ENCODE data around the gene MAP7D3.

DNA sequence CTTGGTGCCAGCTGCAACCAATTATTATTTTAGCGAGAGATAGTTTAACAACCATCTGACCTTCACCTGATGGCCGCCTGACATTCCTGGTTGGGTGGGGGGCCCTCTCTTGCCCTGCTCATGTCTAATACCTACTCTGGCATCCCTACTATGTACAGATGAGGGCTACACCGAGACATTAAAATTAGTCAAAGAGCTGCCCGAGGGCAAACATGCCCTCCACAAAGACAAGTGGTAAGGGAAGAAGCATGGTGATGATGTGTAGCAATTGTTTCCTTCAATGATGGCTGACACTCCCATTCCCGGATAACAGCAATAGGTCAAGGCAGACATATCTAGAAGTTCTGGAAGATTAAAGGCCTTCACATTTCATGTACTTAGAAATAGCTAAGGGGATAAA is 49.6 kb downstream of the MAP7D3 start:
- TF ChIP-seq EZH2 (IDR thresholded peaks at IDR 0.05; ENCODE audit: low read depth): no peak
- TF ChIP-seq, protein P1, sequence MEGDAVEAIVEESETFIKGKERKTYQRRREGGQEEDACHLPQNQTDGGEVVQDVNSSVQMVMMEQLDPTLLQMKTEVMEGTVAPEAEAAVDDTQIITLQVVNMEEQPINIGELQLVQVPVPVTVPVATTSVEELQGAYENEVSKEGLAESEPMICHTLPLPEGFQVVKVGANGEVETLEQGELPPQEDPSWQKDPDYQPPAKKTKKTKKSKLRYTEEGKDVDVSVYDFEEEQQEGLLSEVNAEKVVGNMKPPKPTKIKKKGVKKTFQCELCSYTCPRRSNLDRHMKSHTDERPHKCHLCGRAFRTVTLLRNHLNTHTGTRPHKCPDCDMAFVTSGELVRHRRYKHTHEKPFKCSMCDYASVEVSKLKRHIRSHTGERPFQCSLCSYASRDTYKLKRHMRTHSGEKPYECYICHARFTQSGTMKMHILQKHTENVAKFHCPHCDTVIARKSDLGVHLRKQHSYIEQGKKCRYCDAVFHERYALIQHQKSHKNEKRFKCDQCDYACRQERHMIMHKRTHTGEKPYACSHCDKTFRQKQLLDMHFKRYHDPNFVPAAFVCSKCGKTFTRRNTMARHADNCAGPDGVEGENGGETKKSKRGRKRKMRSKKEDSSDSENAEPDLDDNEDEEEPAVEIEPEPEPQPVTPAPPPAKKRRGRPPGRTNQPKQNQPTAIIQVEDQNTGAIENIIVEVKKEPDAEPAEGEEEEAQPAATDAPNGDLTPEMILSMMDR (conservative IDR thresholded peaks at IDR 0.05): no peak
